ENCODE measurements around the gene HIGD1A. TPM values are rescaled to one million over a fixed set of nuclear protein-coding genes. Genes with fewer than 3 reads are reported as not detected.

The HIGD1A gene
- polyA plus RNA-seq, 1 of the 3 experiments (the other 2 are of a cell fraction): 72.1 TPM

DNA sequence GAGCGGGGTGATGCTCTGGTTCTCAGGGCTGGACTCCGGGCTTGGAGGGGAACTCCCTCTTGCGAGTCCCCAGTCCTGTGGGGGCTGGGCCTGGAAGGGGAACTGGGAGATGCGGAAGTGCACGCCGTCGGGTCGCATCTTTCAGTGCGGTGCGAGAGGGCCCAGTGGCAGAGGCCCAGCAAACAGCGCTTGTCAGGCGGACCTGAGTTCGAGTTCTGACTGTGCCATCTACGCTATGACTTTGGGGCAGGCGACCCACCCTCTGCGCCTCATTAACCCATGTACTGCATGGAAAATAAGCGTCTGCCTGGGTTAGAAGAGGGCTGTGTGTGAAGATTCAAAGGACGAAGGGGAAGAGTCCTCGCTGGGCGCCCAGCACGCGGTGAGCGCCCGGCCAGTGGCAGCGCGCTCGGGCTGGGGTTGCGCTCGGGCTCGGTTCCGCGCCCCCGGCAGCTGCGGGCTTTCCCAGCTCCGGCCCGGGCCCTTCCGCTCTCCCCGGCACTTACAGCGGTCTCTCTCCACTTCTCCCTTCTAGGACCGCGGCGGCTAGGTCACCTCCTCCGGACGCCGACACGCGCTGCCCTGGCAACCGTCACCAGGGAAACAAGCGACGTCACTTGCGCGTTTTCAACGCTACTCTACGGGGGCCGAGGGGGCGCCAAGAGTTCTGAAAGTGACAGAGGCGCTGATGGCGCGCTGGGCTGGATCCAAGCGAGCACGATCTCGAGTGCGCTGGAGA, 31.5 kb downstream of the HIGD1A start, which contains the start of gene CCDC13 (continued):
- TF ChIP-seq, protein P1, sequence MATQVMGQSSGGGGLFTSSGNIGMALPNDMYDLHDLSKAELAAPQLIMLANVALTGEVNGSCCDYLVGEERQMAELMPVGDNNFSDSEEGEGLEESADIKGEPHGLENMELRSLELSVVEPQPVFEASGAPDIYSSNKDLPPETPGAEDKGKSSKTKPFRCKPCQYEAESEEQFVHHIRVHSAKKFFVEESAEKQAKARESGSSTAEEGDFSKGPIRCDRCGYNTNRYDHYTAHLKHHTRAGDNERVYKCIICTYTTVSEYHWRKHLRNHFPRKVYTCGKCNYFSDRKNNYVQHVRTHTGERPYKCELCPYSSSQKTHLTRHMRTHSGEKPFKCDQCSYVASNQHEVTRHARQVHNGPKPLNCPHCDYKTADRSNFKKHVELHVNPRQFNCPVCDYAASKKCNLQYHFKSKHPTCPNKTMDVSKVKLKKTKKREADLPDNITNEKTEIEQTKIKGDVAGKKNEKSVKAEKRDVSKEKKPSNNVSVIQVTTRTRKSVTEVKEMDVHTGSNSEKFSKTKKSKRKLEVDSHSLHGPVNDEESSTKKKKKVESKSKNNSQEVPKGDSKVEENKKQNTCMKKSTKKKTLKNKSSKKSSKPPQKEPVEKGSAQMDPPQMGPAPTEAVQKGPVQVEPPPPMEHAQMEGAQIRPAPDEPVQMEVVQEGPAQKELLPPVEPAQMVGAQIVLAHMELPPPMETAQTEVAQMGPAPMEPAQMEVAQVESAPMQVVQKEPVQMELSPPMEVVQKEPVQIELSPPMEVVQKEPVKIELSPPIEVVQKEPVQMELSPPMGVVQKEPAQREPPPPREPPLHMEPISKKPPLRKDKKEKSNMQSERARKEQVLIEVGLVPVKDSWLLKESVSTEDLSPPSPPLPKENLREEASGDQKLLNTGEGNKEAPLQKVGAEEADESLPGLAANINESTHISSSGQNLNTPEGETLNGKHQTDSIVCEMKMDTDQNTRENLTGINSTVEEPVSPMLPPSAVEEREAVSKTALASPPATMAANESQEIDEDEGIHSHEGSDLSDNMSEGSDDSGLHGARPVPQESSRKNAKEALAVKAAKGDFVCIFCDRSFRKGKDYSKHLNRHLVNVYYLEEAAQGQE (IDR thresholded peaks at IDR 0.05; ENCODE audit: low read depth, low read length): no peak; the same call in 1 of the 2 replicates
- TF ChIP-seq MXI1 (IDR thresholded peaks at IDR 0.05; ENCODE audit: low read depth, low read length): peak; percentile 98
- TF ChIP-seq, protein P2, sequence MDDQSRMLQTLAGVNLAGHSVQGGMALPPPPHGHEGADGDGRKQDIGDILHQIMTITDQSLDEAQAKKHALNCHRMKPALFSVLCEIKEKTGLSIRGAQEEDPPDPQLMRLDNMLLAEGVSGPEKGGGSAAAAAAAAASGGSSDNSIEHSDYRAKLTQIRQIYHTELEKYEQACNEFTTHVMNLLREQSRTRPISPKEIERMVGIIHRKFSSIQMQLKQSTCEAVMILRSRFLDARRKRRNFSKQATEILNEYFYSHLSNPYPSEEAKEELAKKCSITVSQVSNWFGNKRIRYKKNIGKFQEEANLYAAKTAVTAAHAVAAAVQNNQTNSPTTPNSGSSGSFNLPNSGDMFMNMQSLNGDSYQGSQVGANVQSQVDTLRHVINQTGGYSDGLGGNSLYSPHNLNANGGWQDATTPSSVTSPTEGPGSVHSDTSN (IDR thresholded peaks at IDR 0.05): peak; percentile 61
- TF ChIP-seq GATA2 (CRISPR knock-in tag; IDR thresholded peaks at IDR 0.05): no peak
- TF ChIP-seq SIN3A (IDR thresholded peaks at IDR 0.05; ENCODE audit: borderline replicate concordance, low read depth, low read length): peak; percentile 78

DNA sequence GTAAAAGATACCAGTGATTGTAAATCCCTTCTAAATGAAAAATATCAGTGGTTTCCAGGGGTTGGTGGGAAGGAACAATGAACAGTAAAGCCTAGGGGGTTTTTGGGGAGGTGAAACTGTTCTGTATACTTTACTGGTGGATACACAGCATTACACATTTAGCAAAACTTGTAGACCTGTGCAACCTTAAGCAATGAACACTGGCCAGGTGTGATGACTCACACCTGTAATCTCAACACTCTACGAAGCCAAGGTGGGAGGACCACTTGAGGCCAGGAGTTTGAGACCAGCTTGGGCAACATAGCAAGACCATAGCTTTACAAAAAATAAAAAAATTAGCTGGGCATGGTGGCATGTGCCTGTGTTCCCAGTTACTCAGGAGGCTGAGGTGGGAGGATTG, 33.0 kb downstream of the HIGD1A start:
- DNase-seq: no peak
- Histone ChIP-seq H3K4me2 (no peak overlapping the region), H3K27ac (ENCODE audit: low read depth in 2 of 2, low read length in 1 of 2) (no peak overlapping the region), H3K9me3 (no peaks in the 10 kb centered on the region), H3K9me2 (no peaks in the 10 kb centered on the region), H3K4me1 (ENCODE audit: control insufficient read depth in 1 of 2, insufficient read depth in 2 of 2, low read depth in 1 of 2, low read length in 1 of 2) (peaks cover 0 to 3% of the 10 kb centered on the region in 2 experiments; a peak in 1 of 4 replicates), H4K20me1 (ENCODE audit: insufficient read depth) (no peaks in the 10 kb centered on the region), H3K4me3 (ENCODE audit: low read depth in 2 of 2, low read length in 1 of 2) (no peak overlapping the region), H3F3A (replicated peaks; ENCODE audit: insufficient read depth) (peaks cover 14% of the 10 kb centered on the region), H3K79me2 (ENCODE audit: insufficient read depth) (no peaks in the 10 kb centered on the region), H3K27me3 (ENCODE audit: insufficient read depth) (no peaks in the 10 kb centered on the region), H3K36me3 (replicated peaks in 1 of 2; ENCODE audit: control insufficient read depth in 1 of 2, insufficient read depth in 2 of 2, low read length in 1 of 2) (peaks cover 0 to under 1% of the 10 kb centered on the region in 2 experiments), H3K9ac (no peak overlapping the region), H2AFZ (ENCODE audit: low read depth) (no peak overlapping the region)
- ChIA-PET CTCF (interaction anchor here (0.6 kb wide), 1 partner anchor 199 kb away, joined by 3 read pairs; no protein-coding TSS in a partner anchor), POLR2A (no interaction called here)
- TF ChIP-seq MEF2A (IDR thresholded peaks at IDR 0.05; ENCODE audit: borderline replicate concordance, low read depth): no peak
- TF ChIP-seq, protein P3, sequence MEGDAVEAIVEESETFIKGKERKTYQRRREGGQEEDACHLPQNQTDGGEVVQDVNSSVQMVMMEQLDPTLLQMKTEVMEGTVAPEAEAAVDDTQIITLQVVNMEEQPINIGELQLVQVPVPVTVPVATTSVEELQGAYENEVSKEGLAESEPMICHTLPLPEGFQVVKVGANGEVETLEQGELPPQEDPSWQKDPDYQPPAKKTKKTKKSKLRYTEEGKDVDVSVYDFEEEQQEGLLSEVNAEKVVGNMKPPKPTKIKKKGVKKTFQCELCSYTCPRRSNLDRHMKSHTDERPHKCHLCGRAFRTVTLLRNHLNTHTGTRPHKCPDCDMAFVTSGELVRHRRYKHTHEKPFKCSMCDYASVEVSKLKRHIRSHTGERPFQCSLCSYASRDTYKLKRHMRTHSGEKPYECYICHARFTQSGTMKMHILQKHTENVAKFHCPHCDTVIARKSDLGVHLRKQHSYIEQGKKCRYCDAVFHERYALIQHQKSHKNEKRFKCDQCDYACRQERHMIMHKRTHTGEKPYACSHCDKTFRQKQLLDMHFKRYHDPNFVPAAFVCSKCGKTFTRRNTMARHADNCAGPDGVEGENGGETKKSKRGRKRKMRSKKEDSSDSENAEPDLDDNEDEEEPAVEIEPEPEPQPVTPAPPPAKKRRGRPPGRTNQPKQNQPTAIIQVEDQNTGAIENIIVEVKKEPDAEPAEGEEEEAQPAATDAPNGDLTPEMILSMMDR (IDR thresholded peaks at IDR 0.05): no peak
- TF ChIP-seq FOXJ3 (CRISPR knock-in tag; IDR thresholded peaks at IDR 0.05): no peak
- no peak for TF ChIP-seq YY1 (IDR thresholded peaks at IDR 0.05; ENCODE audit: low read depth)
- TF ChIP-seq RXRA (IDR thresholded peaks at IDR 0.05; ENCODE audit: borderline replicate concordance, low read depth): no peak
- TF ChIP-seq TEAD4 (IDR thresholded peaks at IDR 0.05; ENCODE audit: borderline replicate concordance, insufficient read depth): no peak
- TF ChIP-seq, protein P4, sequence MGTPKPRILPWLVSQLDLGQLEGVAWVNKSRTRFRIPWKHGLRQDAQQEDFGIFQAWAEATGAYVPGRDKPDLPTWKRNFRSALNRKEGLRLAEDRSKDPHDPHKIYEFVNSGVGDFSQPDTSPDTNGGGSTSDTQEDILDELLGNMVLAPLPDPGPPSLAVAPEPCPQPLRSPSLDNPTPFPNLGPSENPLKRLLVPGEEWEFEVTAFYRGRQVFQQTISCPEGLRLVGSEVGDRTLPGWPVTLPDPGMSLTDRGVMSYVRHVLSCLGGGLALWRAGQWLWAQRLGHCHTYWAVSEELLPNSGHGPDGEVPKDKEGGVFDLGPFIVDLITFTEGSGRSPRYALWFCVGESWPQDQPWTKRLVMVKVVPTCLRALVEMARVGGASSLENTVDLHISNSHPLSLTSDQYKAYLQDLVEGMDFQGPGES (IDR thresholded peaks at IDR 0.05; ENCODE audit: low read depth, low read length): no peak
- no peak for TF ChIP-seq TCF12 (IDR thresholded peaks at IDR 0.05)
- TF ChIP-seq FOXM1 (IDR thresholded peaks at IDR 0.05; ENCODE audit: low read depth): no peak
- TF ChIP-seq MXI1 (IDR thresholded peaks at IDR 0.05; ENCODE audit: low read depth, low read length): no peak
- no peak for TF ChIP-seq CHD2 (IDR thresholded peaks at IDR 0.05; ENCODE audit: low read length, partially characterized antibody)
- no peak for TF ChIP-seq SIN3A (IDR thresholded peaks at IDR 0.05; ENCODE audit: borderline replicate concordance, low read depth, low read length)
- TF ChIP-seq EP300 (IDR thresholded peaks at IDR 0.05; ENCODE audit: borderline replicate concordance in 1 of 2, low read depth in 1 of 2, low read length in 1 of 2): no peak
- TF ChIP-seq JUND (IDR thresholded peaks at IDR 0.05): no peak
- WGBS (ENCODE audit: low lambda C conversion rate): 100% methylated on average over 1 of the region's 1 CpG

Data from SK-N-SH (cell line).